HG02642 (cell line): ENCODE results near the gene ZFP37.
"Not testable (repeated sequence)": the region's sequence is repeated elsewhere in the genome, so short reads cannot be mapped to it uniquely, and the experiment has no call there.

Experiments
- ATAC-seq: cut with Tn5 transposase; IDR thresholded peaks from one replicate; pipeline ENCODE4 v1.9.1; 2021; ENCODE audit warnings: mild to moderate bottlenecking; ENCODE audit not compliant: unreplicated experiment, poor library complexity

The ZFP37 gene

DNA sequence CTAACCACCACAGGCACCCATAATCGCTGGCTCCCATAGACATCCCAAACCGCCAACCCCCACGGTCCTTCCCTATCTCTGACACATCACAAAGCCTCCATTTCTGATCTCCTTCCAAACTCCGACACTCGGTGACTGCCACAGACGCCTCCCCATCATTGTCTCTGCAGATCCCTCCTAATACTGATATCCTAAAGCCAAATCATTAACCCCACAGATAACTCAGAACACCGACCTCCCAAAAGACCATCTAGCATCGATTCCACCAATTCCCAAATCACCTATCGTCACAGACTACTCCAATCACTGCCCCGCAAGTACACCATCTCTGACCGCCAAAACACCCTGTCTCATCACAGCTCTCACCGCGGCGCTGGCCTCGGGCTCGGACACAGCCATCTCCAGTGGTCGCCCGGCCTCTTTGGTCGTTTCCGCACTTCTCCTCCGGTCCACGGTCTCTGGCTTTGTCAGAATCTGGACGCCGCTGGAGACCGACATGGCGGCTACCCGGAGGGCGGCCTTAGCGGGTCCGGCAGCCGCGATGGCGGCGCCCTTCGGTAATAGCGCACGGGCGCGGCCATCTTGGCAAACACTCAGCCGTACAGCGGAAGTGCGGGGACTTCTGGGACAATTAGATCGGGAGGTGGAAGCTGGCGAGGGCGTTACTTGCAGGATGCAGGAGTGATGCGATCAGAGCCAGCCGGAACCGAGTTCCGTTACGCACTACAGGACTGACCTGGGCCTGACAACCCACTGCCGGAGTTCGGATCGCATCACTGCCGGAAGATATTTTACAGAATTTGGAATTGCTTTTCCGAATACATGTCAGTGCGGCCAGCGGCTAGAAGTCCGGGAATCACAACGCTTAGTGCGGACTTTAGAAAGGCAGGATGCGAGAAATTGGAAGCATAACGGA, at the start of gene ZFP37:
TSS of gene ZFP37 (minus strand) at position 534 of the 916 bp plus-strand sequence. CDS start at position 498, 36 bp downstream.
- ATAC-seq: peak; percentile 98

DNA sequence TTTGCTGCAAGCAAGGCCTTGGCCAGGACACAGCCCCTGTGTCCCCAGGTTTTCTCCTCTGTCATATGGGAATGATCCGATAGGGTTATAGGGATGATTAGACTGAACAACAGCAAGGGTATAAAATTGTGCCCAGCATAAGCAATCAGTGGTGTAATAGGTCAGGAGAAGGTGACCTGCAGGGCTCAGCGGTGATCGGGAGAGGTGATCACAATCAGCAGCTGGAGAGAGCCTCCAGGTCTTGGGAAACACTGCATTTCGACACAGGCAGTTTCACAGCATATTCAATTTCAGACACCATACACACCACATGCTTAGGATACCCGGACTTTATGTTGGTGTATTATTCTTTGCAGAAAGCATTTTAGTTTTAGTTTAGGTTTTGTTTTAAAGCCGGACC, 48.8 kb upstream of the ZFP37 start:
- not testable (repeated sequence) for ATAC-seq

DNA sequence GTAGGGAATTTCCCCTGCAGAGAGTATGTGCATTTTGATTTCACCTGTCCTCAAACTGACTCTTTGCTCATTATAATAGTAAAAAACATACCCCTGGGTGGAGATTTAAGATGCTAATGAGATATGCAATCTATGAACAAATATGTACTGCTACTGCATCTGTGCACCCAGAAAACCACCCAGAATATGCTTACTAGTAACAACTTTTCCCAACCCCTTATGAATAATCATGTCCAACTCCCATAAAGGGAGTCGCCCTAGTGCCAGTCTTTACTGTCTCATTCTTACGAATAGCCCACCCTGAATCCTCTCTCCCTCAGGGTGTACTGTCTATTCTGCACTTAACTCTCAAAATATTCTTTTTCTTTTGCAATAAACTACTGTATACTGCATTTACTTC, 39.0 kb upstream of the ZFP37 start:
- no peak for ATAC-seq

DNA sequence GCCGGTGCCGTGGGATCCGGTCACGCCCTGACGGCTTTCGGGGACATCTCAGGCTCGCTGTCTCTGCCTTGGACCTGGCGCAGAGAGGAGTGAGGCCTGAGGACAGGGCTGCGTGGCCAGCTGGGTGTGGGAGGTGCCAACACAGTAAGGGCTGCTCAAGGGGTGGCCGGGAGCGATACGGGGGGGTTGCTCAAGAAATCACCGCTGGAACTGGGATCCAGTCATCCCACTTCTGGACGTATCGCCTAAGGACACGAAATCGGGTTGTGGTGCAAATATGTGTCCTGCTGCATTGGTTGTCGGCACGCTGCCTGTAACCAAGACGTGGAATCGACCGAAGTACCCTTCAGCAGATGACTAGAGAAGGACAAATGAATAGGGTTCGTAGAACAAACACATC, 33.4 kb upstream of the ZFP37 start:
- not testable (repeated sequence) for ATAC-seq

DNA sequence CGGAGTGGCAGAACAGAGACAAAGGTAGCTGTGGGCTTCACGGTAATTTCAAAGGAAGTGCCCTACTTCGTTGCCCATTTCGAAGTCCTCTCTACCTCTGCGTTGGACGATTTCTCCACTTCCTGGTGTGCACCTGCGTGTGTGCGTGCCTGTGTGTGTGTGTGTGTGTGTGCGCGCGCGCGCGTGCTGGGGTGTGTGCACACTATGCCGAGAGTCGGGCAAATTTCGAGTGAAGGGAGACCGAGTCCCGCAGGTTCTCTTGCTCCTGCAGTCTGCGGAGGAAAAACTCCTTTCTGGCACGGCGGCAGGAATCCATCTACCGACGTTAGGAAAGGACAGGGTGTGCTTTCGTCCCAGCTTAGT, 32.6 kb upstream of the ZFP37 start:
- not testable (repeated sequence) for ATAC-seq

DNA sequence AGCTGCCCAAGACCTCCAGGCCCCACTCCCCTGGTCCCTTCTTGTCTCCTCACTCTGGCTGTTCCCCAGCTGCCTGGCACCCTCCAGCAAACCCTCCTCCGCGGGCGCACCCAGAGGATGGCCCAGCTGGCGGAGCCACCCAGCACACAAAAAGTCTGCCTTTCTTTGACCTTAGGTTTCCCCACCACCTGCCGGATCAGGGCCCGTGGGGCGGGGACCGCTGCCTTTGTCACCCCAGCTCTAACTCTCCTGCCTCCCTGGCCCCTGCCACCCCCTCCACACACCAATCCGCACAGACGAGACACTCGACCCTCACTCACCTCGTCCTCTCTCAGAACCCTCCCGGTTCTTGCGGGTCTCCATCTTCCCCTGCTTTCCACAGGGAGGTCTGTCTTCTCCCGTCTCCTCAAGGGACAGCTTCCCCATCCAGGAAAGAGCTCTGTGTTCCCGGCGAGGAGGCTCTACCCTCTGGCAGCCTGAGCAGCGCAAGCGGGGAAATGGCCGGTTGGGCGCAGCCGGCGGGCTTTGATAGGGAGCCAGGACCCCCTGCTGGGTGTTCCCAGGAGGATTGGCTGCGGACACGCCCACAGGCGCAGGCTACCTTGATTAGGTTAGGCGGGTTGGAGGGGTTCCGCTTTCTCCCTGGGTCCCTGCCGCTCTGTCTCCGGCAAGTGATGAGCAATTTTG, 32.1 kb upstream of the ZFP37 start:
- ATAC-seq: not testable (repeated sequence)

DNA sequence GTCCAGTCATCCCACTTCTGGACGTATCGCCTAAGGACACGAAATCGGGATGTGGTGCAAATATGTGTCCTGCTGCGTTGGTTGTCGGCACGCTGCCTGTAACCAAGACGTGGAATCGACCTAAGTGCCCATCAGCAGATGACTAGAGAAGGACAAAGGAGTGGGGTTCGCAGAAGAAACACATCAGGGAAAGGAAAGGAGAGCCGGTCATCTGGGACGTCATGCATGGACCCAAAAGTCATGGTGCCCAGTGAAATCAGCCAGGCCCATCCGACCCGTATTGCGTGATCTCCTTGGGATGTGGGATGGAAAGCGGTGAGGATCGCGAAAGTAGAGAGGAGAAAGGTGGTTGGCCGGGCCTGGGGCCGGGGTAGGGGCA, 6.4 kb upstream of the ZFP37 start:
- not testable (repeated sequence) for ATAC-seq

DNA sequence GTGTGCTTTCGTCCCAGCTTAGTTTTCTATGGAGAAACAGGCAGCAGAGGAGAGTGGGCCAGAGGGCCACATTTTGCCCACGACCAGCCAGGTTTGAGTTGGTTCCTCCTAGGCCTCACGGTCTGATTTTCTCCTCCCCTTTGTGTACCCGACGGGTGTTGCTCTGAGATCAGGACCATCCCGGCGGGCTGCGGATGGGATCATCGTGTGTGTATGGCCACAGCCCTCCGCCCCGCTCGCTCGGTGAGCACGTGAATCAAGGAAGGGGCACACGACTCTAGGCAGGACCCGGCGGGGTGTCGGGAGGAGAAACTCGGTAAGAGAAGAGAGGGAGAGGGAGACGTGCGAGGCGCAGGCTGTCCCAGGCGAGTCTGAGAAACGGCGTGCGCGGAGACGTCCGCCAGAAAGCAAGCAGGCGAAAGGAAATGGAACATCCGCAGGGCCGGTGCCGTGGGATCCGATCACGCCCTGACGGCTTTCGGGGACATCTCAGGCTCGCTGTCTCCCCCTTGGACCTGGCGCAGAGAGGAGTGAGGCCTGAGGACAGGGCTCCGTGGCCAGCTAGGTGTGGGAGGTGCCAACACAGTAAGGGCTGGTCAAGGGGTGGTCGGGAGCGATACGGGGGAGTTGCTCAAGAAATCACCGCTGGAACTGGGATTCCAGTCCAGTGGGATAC, 5.9 kb upstream of the ZFP37 start:
- not testable (repeated sequence) for ATAC-seq

DNA sequence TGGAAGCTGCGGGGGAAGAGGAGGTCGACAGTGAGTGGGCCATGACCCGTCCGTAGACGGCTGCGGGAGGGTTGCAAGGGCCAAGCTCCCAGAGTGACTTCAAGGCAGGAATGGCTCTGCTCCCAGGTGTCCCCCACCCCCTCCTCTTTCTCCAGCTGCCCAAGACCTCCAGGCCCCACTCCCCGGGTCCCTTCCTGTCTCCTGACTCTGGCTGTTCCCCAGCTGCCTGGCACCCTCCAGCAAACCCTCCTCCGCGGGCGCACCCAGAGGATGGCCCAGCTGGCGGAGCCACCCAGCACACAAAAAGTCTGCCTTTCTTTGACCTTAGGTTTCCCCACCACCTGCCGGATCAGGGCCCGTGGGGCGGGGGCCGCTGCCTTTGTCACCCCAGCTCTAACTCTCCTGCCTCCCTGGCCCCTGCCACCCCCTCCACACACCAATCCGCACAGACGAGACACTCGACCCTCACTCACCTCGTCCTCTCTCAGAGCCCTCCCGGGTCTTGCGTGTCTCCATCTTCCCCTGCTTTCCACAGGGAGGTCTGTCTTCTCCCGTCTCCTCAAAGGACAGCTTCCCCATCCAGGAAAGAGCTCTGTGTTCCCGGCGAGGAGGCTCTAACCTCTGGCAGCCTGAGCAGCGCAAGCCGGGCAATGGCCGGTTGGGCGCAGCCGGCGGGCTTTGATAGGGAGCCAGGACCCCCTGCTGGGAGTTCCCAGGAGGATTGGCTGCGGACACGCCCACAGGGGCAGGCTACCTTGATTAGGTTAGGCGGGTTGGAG, 4.7 kb upstream of the ZFP37 start:
- ATAC-seq: not testable (repeated sequence)

DNA sequence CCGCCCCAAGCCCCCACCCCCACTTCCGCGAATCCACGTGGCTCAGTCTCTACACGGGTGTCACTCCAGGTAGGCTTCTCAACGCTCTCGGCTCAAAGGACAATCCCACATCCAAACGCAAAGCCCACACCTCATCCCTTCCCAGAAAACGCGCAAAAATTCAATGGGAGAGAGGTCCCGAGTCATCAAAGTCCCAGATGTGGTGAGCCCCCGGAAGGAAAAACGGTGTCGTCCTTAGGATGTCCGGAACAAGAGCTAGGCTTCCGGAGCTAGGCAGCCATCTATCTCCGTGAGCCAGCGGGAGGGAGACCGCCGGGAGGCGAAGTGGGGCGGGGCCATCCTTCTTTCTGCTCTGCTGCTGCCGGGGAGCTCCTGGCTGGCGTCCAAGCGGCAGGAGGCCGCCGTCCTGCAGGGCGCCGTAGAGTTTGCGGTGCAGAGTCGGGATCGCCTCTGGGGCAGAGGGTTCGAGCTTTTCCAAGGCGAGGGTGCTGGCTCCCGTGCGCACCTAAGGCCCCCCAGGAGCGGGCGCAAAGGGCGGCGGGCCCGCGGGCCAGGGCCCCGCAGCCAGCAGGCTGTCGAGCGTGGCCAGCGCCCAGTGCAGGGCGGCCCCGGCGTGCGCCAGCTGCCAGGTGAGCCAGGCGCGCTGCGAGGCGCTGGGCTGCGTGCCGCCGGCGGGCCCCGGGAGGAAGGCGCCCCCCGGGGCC, 3.2 kb upstream of the ZFP37 start:
- ATAC-seq: not testable (repeated sequence)

DNA sequence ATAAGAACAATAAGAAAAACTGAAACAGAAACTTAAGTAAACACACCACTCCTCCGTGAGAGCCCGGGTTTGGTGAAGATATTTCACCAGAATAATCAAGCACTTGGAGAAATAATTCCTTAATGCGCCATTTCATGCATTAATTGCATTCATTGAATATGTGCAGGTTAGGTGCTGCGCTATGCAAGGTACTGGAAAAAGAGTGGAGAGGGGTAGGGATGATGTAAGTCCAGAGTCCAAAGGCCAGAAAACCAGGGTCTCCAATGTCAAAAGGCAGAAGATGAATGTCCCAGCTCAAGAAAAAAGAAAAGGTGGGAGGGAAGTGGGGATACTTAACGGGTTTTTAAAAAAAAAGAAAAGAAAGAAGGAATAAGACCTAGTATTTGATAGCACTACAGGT, 669 bp upstream of the ZFP37 start:
- no peak for ATAC-seq

DNA sequence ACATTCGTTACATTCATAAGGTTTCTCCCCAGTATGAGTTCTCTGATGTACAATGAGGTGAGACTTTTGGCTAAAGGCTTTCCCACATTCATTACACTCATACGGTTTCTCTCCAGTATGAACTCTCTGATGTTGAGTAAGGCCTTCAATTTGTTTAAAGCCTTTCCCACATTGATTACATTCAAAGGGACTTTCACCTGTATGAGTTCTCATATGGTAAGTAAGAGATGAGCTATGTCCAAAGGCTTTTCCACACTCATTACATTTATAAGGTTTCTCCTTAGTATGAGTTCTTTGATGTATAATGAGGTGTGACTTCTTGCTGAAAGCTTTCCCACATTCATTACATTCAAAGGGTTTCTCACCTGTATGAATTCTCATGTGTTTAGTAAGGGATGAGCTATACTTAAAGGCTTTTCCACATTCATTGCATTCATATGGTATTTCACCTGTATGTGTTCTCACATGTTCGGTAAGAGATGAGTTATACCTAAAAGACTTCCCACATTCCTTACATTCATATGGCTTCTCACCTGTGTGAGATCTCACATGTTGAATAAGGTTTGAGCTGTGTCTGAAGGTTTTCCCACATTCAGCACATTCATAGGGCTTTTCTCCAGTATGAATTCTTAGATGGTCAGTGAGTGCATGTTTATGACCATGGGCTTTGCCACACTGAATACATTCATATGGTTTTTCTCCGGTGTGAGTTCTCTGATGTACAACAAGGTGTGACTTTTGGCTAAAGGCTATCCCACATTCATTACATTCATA, 13.5 kb downstream of the ZFP37 start:
- ATAC-seq: no peak

DNA sequence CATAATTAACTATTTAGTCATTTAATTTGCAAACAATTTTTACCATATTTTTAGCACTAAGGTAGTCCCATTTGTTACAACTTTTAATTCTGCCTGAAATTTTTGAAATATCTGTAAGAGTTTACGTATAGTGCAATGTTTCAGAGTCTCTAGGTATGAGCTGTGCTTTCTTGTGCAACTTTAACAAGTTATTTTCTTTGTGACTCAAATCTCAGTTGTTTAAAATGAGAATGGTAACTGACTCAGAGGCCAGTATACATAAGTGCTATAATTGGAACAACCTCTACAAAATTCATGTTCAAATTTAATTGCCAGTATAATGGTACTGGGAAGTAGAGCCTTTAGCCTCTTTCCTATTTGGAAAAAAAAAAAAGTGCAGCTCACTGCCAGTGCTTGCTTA, 30.3 kb downstream of the ZFP37 start:
- ATAC-seq: no peak

DNA sequence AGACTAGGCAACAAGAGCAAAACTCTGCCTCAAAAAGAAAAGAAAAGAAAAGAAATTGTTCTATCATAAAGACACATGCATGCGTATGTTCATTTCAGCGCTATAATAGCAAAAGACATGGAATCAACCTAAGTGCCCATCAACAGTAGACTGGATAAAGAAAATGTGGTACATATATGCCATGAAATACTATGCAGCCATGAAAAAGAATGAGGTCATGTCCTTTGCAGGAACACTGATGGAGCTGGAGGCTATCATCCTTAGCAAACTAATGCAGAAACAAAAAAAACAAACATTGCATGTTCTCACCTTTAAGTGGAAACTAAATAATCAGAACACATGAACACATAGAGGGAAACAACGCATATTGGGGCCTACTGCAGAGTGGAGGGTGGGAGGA, 38.3 kb downstream of the ZFP37 start:
- no peak for ATAC-seq

DNA sequence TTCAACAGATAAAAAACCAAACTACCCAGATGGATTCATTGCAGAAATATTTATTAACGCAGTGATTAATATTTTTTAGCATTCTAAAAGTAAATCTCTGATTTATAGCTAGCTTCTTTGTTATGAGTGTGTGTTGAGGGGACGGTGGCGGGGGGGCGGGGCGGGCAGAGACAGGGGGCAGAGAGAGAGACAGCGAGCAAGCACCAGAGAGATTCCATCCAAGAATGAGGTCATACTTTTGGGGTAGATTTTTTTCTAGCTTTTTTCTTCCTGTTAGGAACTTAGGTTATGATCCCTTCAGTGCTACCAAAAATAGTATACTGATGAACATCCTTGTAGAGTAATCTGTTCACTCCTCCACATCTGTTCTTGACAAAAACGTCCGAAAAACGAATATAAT, 44.0 kb downstream of the ZFP37 start:
- ATAC-seq: no peak

DNA sequence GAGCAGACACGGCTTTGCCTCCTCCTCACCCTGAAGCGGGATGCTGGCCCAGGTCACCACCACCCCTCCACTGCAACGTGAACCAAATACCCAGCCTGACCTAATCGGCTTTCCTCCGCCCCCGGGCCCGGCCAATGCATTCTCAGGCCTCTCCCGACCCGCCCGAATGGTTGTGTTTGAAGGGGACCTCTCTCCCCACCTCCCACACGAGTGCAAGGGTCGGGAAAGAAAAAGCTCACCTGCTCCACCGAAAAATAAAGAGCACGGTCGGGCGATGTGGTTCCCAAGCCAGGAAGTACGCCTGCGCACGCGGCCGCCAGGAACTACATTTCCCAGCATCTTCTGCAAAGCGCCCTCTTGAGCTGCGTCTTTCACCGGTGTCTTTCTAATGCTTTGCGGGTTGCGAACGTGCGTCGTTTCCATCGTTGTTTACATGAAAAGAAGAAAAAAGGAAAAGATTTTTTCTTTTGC, 44.6 kb downstream of the ZFP37 start, which contains the start of gene ZNF883:
TSS of gene ZNF883 (minus strand) at position 282 of the 471 bp plus-strand sequence.
- ATAC-seq: no peak

DNA sequence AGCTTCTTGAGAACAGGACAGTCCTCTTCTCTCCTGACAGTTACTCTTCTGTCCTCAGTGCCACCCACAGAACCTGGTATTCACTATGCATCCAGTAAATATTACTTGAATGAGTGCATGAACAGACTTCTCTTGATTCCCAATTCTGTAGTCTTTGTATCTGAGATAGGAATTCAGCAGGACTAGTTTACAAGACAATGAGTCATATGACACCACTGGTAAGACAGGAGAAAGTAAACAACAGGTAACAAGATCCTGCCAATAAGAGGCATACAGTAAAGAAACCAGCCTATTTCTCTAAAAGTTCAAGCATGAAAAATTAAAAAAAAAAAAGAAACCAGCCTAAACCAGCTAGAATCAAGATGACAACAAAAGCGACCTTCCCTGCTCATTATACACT, 50.7 kb downstream of the ZFP37 start:
- no peak for ATAC-seq

DNA sequence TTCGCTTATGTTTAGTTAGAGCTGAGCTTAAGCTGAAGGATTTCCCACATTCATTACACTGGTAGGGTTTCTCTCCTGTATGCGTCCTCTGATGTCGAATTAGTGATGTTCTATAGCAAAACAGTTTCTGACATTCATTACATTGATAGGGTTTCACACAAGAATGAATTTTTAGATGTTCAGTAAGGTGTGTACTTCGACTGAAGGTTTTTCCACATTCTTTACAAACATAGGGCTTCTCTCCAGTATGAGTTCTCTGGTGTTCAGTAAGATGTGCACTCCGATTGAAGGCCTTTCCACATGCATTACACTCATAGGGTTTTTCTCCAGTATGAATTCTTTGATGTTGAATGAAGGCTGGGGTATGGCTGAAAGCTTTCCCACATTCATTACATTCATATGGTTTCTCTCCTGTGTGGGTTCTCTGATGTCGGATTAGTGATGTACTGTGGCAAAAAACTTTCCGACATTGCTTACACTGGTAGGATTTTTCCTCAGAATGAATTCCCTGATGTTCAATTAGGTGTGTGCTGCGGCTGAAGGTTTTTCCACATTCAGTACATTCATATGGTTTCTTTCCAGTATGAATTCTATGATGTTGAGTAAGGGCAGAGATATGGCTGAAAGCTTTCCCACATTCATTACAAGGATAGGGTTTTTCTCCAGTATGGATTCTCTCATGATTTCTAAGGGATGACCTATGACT, 59.1 kb downstream of the ZFP37 start:
- no peak for ATAC-seq
